HL-60 (cell line): ENCODE data around the gene PCDHA12.
"Not testable (repeated sequence)": the region's sequence is repeated elsewhere in the genome, so short reads cannot be mapped to it uniquely, and the experiment has no call there.

Experiments
- DNase-seq, 2 experiments: peaks; one replicate each; pipeline ENCODE4 v3.0.0-alpha.2; 2010 to 2020; ENCODE audit warnings: low read depth in 1 of 2, low spot score in 1 of 2
- H3K27ac ChIP-seq: fragments of 250-450 bp; sonication (Bioruptor Pico); replicated peaks from 2 replicates; pipeline ENCODE4 v1.5.1; 2020; ENCODE audit warnings: mild to moderate bottlenecking, moderate library complexity
- H3K27me3 ChIP-seq: fragments of 250-450 bp; sonication (Bioruptor Pico); 2 replicates; pipeline ENCODE4 v1.5.1; 2021; ENCODE audit warnings: mild to moderate bottlenecking, moderate library complexity; ENCODE audit not compliant: insufficient read depth, poor library complexity, severe bottlenecking
- H3K4me3 ChIP-seq: replicated peaks from 2 replicates; pipeline ENCODE4 v1.5.1; 2011; ENCODE audit warnings: mild to moderate bottlenecking, control low read depth, low read length; ENCODE audit not compliant: insufficient read depth
- CTCF ChIP-seq: IDR thresholded peaks from one replicate; pipeline ENCODE4 v1.5.1; 2011; ENCODE audit warnings: low read length, control low read depth, inconsistent platforms; ENCODE audit not compliant: insufficient read depth
- GABPA ChIP-seq: IDR thresholded peaks from 2 replicates; pipeline ENCODE4 v1.6.1; 2012; ENCODE audit warnings: low read depth
- POLR2AphosphoS5 ChIP-seq: IDR thresholded peaks from 2 replicates; pipeline ENCODE4 v1.6.1; 2012; ENCODE audit warnings: low read depth
- REST ChIP-seq: IDR thresholded peaks from 2 replicates; pipeline ENCODE4 v1.6.1; 2012; ENCODE audit warnings: low read depth; ENCODE audit not compliant: insufficient replicate concordance
- SPI1 ChIP-seq: IDR thresholded peaks from 2 replicates; pipeline ENCODE4 v1.6.1; 2012; ENCODE audit warnings: low read depth, mild to moderate bottlenecking, borderline replicate concordance
- long read RNA-seq: library from polyadenylated mRNA; unstranded; transcript quantifications from one replicate; pipeline ENCODE4 v2.0.0, GENCODE V29; 2020

Gene PCDHA12
- long read RNA-seq, result 0 reads

GRCh38 chr5:140875085-140876065 lies at the start of gene PCDHA12:
Gene PCDHA12, plus strand, starts transcription at chr5:140875308. Its CDS starts 165 bp downstream, at chr5:140875473.
- Histone ChIP-seq H3K27ac (no peak within 1 kb of the TSS), H3K4me3 (no peak within 1 kb of the TSS), H3K27me3 (no peaks in the 10 kb centered on the region)
- TF ChIP-seq GABPA, result no peak
- TF ChIP-seq CTCF, result no peak
- no peak for TF ChIP-seq REST
- TF ChIP-seq POLR2AphosphoS5, result no peak
- no peak for TF ChIP-seq SPI1
- DNase-seq, result no peak

DNA sequence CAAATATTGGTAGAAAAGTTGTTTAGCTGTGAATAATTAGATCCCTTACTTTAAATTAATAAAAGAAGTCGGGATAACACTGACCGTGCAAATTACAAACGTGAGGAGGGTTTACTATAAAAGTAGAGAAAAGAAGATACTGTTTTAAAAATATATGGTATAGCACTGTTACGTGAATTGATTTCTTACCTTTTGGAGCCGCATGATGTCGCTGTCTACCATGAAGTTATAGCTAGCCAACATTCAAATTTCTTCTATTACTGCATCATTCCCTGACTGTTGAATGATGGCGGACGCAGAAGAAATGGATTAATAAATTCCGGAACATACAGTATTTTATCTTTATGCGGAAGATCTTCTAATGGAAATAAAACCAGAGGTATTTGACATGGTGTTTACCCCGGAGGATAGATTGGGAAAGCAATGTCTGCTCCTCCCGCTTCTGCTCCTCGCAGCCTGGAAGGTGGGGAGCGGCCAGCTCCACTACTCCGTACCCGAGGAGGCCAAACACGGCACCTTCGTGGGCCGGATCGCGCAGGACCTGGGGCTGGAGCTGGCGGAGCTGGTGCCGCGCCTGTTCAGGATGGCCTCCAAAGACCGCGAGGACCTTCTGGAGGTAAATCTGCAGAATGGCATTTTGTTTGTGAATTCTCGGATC lies 47.3 kb upstream of the PCDHA12 start, which contains the start of gene PCDHA6:
Gene PCDHA6, plus strand, starts transcription at position 257 of the 658 bp plus-strand sequence. Its CDS starts 132 bp downstream, at position 389.
- H3K4me3 ChIP-seq, result no peak within 1 kb of the TSS
- H3K27ac ChIP-seq, result no peak within 1 kb of the TSS
- TF ChIP-seq GABPA (no peak), CTCF (no peak), REST (no peak), POLR2AphosphoS5 (no peak), SPI1 (no peak)
- no peak for DNase-seq
- H3K27me3 ChIP-seq, result peaks cover 5% of the 10 kb centered on the region

DNA sequence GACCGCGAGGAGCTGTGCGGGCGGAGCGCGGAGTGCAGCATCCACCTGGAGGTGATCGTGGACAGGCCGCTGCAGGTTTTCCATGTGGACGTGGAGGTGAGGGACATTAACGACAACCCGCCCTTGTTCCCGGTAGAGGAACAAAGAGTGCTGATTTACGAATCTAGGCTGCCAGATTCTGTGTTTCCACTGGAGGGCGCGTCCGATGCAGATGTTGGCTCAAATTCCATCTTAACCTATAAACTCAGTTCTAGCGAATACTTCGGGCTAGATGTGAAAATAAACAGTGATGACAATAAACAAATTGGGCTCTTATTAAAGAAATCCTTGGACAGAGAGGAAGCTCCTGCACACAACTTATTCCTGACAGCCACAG lies 46.8 kb upstream of the PCDHA12 start:
- TF ChIP-seq GABPA (no peak), SPI1 (no peak)
- Histone ChIP-seq H3K27me3 (peaks cover 5% of the 10 kb centered on the region), H3K4me3 (no peak overlapping the region), H3K27ac (no peak overlapping the region)
- DNase-seq, result no peak

DNA sequence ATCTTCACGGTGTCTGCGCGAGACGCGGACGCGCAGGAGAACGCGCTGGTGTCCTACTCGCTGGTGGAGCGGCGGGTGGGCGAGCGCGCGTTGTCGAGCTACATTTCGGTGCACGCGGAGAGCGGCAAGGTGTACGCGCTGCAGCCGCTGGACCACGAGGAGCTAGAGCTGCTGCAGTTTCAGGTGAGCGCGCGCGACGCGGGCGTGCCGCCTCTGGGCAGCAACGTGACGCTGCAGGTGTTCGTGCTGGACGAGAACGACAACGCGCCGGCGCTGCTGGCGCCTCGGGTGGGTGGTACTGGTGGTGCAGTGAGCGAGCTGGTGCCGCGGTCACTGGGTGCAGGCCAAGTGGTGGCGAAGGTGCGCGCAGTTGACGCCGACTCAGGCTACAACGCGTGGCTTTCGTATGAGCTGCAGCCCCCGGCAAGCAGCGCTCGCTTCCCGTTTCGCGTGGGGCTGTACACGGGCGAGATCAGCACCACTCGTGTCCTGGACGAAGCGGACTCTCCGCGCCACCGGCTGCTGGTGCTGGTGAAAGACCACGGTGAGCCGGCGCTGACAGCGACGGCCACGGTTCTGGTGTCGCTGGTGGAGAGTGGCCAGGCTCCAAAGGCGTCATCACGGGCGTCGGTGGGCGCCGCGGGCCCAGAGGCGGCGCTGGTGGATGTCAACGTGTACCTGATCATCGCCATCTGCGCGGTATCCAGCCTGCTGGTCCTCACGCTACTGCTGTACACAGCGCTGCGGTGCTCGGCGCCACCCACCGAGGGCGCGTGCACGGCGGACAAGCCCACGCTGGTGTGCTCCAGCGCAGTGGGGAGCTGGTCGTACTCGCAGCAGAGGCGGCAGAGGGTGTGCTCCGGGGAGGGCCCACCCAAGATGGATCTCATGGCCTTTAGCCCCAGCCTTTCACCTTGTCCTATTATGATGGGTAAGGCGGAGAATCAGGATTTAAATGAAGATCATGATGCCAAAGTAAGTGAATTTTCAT lies 45.3 kb upstream of the PCDHA12 start:
- H3K27me3 ChIP-seq, DNase-seq: not testable (repeated sequence)

More for the DNA sequence above, 45.3 kb upstream of the PCDHA12 start:
- not testable (repeated sequence) for H3K4me3 ChIP-seq, H3K27ac ChIP-seq
